PC-3 (cell line): ENCODE data around the gene PTPRN2. TPM values are rescaled to one million over a fixed set of nuclear protein-coding genes. Genes with fewer than 3 reads are reported as not detected.

Experiments used
- ATAC-seq: fragments of 200-7000 bp; cut with Tn5 transposase; 2 replicates; pipeline ENCODE4 v1.9.1; 2020; ENCODE audit warnings: mild to moderate bottlenecking, moderate library complexity
- BruUV-seq: library from RNA; stranded (reverse); fragments of 400-500 nt; replicated peaks from 2 replicates; lab custom pipeline; 2021; lab: Mats Ljungman, UMichigan
- CTCF ChIA-PET: fragments of 300-600 bp; sonication (Branson Sonifier 250); formaldehyde crosslinking; loops from one replicate; lab custom pipeline; 2022; ENCODE audit warnings: antibody characterized with exemption; lab: Charles Lee
- POLR2A ChIA-PET: fragments of 300-600 bp; sonication (Branson Sonifier 250); formaldehyde crosslinking; loops from one replicate; lab custom pipeline; 2022; ENCODE audit warnings: antibody characterized with exemption; ENCODE audit not compliant: unreplicated experiment; lab: Charles Lee
- DNase-seq: peaks from one replicate; pipeline ENCODE4 v3.0.0-alpha.2; 2015
- H2AFZ ChIP-seq: fragments of 300-600 bp; sonication (generic); 2 replicates; pipeline ENCODE4 v1.6.0; 2016; ENCODE audit warnings: antibody characterized with exemption, low read length
- H3F3A ChIP-seq: fragments of 300-600 bp; sonication (generic); one replicate; pipeline ENCODE4 v1.6.0; 2017; ENCODE audit warnings: antibody characterized with exemption, low read length, control low read depth, mild to moderate bottlenecking; ENCODE audit not compliant: unreplicated experiment
- H3K27ac ChIP-seq: fragments of 300-600 bp; sonication (generic); 2 replicates; pipeline ENCODE4 v1.5.1; 2016; ENCODE audit warnings: mild to moderate bottlenecking, low read length
- H3K27me3 ChIP-seq: fragments of 300-600 bp; sonication (generic); 2 replicates; pipeline ENCODE4 v1.6.1; 2016; ENCODE audit warnings: low read length, mixed read lengths
- H3K36me3 ChIP-seq: fragments of 300-600 bp; sonication (generic); 2 replicates; pipeline ENCODE4 v1.6.1; 2016; ENCODE audit warnings: low read depth, mixed run types, low read length, mixed read lengths
- H3K4me1 ChIP-seq: fragments of 300-600 bp; sonication (generic); 2 replicates; pipeline ENCODE4 v1.5.1; 2016; ENCODE audit warnings: low read length; ENCODE audit not compliant: insufficient read depth
- H3K4me2 ChIP-seq: fragments of 300-600 bp; sonication (generic); 2 replicates; pipeline ENCODE4 v1.6.0; 2016; ENCODE audit warnings: low read length
- H3K4me3 ChIP-seq: fragments of 300-600 bp; sonication (generic); 2 replicates; pipeline ENCODE4 v1.5.1; 2016; ENCODE audit warnings: mild to moderate bottlenecking, low read length, mixed read lengths
- H3K79me2 ChIP-seq: fragments of 300-600 bp; sonication (generic); 2 replicates; pipeline ENCODE4 v1.6.1; 2017; ENCODE audit warnings: low read length, mixed read lengths
- H3K9ac ChIP-seq: fragments of 300-600 bp; sonication (generic); 2 replicates; pipeline ENCODE4 v1.6.0; 2016; ENCODE audit warnings: mild to moderate bottlenecking, low read length
- H3K9me2 ChIP-seq: fragments of 300-600 bp; sonication (generic); replicated peaks from 2 replicates; pipeline ENCODE4 v1.6.1; 2016; ENCODE audit warnings: mixed run types, low read length, mixed read lengths
- H3K9me3 ChIP-seq: fragments of 300-600 bp; sonication (generic); 2 replicates; pipeline ENCODE4 v1.6.1; 2016; ENCODE audit warnings: low read length, mixed read lengths
- H4K20me1 ChIP-seq: fragments of 300-600 bp; sonication (generic); 2 replicates; pipeline ENCODE4 v1.6.1; 2016; ENCODE audit warnings: low read length, mixed read lengths
- CTCF ChIP-seq: fragments of 300-600 bp; sonication (generic); conservative IDR thresholded peaks from 2 replicates; pipeline ENCODE4 v1.5.1; 2017; ENCODE audit warnings: antibody characterized with exemption, low read depth, mild to moderate bottlenecking, low read length
- EZH2 ChIP-seq: fragments of 300-600 bp; sonication (generic); IDR thresholded peaks from one replicate; pipeline ENCODE4 v1.6.1; 2017; ENCODE audit warnings: antibody characterized with exemption, mild to moderate bottlenecking, low read length; ENCODE audit not compliant: unreplicated experiment
- EZH2phosphoT487 ChIP-seq: fragments of 300-600 bp; sonication (generic); IDR thresholded peaks from 2 replicates; pipeline ENCODE4 v1.6.1; 2018; ENCODE audit warnings: mild to moderate bottlenecking, antibody characterized with exemption, low read length, borderline replicate concordance
- intact Hi-C: fragments of 100-400 bp; cut with micrococcal nuclease; formaldehyde crosslinking; loops from 2 replicates; pipeline ENCODE4 v1.9.0; 2023
- total RNA-seq: library from RNA; depleted of rRNA; stranded (reverse); fragments of >200 nt; gene quantifications from 2 replicates; pipeline ENCODE4 v1.2.3, GENCODE V29; 2014

The PTPRN2 gene
- total RNA-seq, 1 experiment from 2014 or later = 3.2 TPM

GRCh38 chr7:157814931-157815705, 772.5 kb downstream of the PTPRN2 start:
- no peaks in the 10 kb centered on the region for H3K9me3 ChIP-seq
- intact Hi-C loops = no loop called here

GRCh38 chr7:157813741-157814661, 773.6 kb downstream of the PTPRN2 start:
- no peak overlapping the region for H3K4me2 ChIP-seq
- no peaks in the 10 kb centered on the region for H3F3A ChIP-seq
- BruUV-seq = no TSS peak
- POLR2A ChIA-PET = no interaction called here
- H3K4me1 ChIP-seq = no peaks in the 10 kb centered on the region
- H3K4me3 ChIP-seq = no peak overlapping the region
- no peak for DNase-seq
- CTCF ChIA-PET = no interaction called here
- H2AFZ ChIP-seq = no peak overlapping the region
- no peak overlapping the region for H3K9ac ChIP-seq
- no peaks in the 10 kb centered on the region for H3K27me3 ChIP-seq
- ATAC-seq = no peak
- no peaks in the 10 kb centered on the region for H3K36me3 ChIP-seq
- no peak overlapping the region for H3K27ac ChIP-seq
- H3K9me2 ChIP-seq = no peaks in the 10 kb centered on the region
- no peaks in the 10 kb centered on the region for H4K20me1 ChIP-seq
- no peaks in the 10 kb centered on the region for H3K9me3 ChIP-seq
- H3K79me2 ChIP-seq = no peaks in the 10 kb centered on the region
- intact Hi-C loops = no loop called here
- TF ChIP-seq CTCF (no peak), EZH2phosphoT487 (no peak), EZH2 (no peak)

More at GRCh38 chr7:157814931-157815705, 772.5 kb downstream of the PTPRN2 start:
- Histone ChIP-seq H3K79me2 (no peaks in the 10 kb centered on the region), H3K4me2 (no peak overlapping the region), H3K9me2 (no peaks in the 10 kb centered on the region), H3K27me3 (no peaks in the 10 kb centered on the region), H3K9ac (no peak overlapping the region), H3K4me1 (no peaks in the 10 kb centered on the region), H3K27ac (no peak overlapping the region), H2AFZ (no peak overlapping the region), H3K36me3 (no peaks in the 10 kb centered on the region), H4K20me1 (no peaks in the 10 kb centered on the region), H3K4me3 (no peak overlapping the region), H3F3A (no peaks in the 10 kb centered on the region)
- POLR2A ChIA-PET = no interaction called here
- CTCF ChIA-PET = no interaction called here
- DNase-seq (no peak), ATAC-seq (no peak)
- BruUV-seq = no TSS peak
- TF ChIP-seq CTCF (no peak), EZH2 (no peak), EZH2phosphoT487 (no peak)
